Hepatic stellate cell (primary cell): ENCODE measurements around the gene SNX17.
"Not testable (repeated sequence)": the region's sequence is repeated elsewhere in the genome, so short reads cannot be mapped to it uniquely, and the experiment has no call there.

Experiments used
- DNase-seq: peaks from one replicate; pipeline ENCODE4 v3.0.0; 2011; ENCODE audit warnings: low spot score

Gene SNX17, protein sequence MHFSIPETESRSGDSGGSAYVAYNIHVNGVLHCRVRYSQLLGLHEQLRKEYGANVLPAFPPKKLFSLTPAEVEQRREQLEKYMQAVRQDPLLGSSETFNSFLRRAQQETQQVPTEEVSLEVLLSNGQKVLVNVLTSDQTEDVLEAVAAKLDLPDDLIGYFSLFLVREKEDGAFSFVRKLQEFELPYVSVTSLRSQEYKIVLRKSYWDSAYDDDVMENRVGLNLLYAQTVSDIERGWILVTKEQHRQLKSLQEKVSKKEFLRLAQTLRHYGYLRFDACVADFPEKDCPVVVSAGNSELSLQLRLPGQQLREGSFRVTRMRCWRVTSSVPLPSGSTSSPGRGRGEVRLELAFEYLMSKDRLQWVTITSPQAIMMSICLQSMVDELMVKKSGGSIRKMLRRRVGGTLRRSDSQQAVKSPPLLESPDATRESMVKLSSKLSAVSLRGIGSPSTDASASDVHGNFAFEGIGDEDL

DNA sequence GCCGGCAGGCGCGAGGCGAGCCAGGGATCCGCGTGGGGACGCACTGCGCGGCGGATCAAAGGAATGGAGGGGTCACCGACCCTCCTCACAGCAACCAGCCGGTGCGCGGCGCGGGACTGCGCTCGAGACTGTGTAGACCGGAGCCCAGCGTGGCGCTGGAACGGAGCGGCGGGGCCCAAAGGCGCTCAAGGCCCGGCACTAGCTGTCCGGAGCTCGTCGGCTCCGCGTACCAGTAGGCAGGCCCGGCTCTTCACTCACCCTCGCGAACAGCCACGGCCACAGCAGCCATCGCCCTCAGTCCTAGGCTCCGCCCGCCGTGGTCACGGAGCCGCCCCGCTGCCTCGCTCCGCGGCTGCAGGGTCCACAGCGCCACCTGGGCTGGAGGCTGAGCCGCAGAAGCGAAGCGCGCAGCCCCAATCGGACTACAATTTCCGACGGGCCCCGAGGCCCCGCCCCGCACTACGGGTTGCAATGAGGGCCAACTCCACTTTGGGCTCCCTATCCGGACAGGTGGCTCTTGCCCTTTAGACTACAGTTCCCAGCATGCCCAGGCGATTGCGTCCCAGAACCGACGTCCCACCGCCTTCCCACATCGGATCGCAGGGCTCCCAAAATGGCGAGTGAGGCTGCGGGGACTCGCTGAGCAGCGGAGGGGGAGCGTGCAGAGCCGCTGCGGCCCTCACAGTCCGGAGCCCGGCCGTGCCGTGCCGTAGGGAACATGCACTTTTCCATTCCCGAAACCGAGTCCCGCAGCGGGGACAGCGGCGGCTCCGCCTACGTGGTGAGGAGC lies at the start of gene SNX17, which contains the start of gene EIF2B4:
SNX17 (plus strand) TSS at position 591 of the 790 bp plus-strand sequence; CDS start at position 719, 128 bp downstream.
EIF2B4 (minus strand) TSS at position 313 of the 790 bp plus-strand sequence; CDS start at position 289, 24 bp downstream.
- DNase-seq, result peak; percentile 95

DNA sequence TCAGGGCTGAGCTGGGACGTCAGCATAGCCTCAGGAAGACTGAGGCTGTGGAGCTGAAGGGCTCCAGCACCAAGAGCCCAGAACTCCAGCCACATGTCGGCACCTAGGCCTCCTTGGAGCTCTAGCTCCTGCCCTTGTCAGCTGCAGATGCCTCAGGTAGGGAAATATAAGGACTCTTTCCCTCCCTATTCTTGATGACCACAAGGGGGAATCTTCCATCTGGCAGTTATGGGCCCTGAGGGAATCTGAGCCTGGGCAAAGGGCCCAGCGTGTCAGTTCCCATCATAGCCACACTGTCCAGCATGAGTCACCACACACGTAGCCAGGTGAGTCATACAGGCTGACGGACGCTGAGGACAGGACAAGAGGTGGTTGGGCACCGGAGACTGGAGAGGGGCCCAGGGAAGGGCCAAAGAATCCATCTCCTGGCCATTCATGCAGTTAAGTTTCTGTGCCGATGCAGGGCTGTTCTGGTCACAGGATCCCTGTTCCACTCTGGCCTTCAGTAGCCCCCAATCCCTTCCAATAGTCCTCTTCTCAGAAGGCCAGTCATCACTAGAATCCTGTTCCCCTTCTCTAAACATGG lies 49.4 kb upstream of the SNX17 start:
- DNase-seq, result peak; percentile 93

DNA sequence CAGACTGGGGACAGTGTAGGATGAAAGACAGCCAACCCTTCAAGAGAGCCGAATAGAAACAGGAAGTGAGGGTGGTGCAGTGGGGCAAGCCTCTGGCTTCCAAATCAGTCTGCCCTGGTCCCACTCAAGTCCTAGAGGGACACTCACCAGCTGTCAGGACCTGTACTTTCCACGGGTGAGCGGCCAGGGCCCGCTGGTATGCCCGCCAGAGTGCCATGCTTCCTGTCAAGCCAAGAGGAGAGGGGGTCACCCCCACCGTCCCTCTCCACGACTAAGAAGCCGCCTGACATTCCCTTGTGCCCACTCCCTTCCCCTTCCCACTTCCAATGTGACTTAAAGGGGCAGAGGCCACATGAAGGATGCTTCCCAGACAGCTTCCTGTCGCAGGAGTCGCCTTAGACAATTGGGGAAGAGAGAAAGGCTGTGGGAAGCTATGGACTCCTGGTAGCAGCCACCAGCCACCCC lies 48.1 kb upstream of the SNX17 start:
- DNase-seq, result no peak

DNA sequence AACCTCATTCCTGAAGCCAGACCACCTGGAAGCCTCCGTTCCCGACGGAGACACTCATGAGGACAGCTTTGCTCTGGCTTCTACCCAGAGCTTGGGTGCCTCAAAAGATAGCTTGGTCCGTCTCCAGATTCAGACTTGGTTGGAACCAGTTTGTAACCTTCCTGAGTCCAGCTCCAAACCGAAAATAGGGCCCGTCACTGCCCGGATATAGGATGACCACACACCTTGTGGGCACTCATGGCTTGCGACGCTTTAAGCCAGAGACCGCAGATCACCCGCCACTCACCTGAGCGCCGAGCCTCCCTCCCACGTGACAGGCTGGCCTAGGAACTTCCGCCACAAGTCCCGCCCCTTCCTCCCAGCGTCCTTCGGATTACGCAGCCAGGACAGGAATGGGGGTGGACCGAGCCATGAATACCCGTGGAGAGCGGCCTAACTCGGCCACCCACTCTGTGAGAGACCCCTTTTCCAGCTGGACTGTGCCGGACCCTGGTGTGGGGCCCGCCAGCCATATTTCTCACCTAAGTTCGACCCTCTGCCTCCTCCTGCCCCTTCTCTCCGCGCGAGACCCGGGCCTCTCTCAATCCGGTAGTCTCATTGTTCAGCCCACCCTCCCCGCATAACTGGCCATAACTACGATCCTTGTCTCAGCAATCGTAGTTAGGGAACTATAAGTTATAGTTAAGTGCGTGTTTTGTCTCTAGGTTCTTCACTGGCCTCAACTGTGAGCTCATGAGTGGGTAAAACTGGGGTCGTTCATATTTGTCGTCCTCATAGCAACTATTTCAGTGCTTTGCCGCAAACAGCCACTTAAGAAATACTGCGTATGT lies 47.4 kb upstream of the SNX17 start, which contains the start of gene MPV17:
MPV17 (minus strand) TSS at position 332 of the 830 bp plus-strand sequence. CDS start 580 bp downstream, outside the sequence.
- DNase-seq, result peak; percentile 97

DNA sequence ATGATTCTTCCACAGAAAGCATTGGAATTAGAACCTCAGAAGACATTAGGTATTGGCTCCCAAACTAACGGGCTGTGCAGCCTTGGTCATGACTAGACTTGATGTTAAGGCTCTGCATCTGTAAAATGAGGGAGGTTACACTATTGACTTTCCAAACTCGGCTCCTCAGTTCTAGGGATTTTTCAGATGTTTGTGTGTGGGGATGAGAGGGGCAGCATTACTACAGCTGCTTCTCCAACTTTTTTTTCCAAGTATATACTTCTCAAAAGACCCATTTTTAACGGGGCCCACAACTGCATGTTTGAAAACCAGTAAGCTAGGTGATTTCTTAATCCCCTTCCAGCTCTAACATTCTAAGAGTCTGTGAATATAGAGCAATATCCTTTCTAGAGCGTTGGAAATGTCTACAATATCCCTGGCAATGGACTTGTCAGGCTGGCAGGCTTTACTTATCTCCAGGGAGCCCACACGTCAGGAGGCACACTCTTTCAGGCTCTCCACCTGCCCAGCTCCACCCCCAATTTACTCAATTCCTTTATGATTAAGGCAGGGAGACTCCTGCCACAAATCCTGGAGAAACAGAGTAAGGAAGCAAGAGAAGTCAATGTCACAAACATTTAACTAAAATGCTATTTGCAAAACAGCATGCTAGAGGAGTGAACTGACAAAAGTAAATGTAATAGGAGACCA lies 46.7 kb upstream of the SNX17 start:
- DNase-seq, result no peak

DNA sequence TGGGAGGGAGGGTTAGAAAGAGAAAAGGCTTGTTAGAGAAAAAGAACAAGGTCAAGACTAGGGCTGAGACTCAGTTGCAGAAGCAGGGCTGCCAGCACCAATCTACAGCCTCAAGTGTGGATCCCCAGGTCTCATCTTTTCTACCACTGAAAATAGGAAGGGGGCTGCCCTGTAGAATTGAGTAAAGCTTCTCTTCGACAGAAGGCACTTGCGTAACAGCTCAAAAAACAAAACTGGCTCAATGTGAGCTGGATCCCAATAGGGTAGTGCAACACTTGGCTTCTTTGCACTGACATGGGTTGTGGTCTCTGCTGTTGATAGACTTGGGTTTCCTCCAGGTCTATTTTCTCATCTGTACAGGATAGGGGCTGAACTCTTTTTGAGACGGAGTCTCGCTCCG lies 45.7 kb upstream of the SNX17 start:
- DNase-seq, result no peak

DNA sequence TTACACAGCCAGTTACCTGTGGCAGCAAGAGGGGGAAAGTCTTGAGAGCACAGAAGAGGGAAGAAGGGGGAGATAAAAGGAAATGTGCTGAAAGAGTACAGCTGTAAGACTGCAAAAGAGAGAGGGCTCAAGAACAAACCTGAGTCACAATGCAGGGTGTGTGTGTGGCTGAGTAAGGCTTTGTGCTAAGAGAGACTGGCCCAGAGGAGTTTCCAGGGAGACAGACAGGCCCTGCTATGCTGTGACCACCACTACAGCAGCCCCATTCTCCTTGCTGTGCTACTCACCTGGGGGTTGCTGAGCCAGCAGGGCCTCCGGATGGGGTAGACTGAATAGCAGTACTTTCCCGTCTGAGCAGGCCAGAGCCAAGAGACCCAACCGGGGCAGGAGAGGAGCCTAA lies 35.1 kb upstream of the SNX17 start:
- no peak for DNase-seq

DNA sequence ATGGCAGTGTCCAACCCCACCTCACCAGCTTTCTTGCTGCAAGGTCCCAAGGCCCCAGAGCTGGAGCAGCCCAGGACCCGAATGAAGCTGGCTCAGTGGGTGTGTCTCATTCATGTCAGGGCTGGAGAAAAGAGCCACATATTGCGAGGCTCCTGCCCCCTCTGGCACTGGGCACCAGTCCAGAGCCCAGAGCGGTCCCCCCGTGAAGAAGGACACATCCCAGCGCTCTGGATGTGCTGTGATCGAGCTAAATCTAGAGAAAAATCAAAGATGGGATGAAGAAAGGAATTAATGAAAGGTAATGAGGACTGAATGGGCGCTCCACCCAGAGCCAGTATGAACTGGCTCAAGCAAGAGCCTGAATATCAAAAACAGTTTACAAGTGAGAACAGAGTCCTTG lies 34.2 kb upstream of the SNX17 start:
- DNase-seq, result no peak

DNA sequence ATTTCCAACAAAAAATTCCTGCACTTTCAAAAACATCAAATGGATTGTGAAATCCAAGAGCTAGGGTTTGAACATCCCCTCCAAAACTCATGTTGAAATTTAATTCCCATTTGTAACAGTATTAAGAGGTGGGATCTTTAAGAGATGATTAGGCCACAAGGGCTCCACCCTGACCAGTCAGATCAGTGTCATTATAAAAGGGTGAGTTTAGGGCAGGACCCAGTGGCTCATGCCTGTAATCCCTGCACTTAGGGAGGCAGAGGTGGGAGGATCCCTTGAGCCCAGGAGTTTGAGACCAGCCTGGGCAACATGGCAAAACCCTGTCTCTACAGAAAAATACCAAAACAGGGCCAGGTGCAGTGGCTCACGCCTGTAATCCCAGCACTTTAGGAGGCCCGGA lies 22.8 kb upstream of the SNX17 start:
- no peak for DNase-seq

DNA sequence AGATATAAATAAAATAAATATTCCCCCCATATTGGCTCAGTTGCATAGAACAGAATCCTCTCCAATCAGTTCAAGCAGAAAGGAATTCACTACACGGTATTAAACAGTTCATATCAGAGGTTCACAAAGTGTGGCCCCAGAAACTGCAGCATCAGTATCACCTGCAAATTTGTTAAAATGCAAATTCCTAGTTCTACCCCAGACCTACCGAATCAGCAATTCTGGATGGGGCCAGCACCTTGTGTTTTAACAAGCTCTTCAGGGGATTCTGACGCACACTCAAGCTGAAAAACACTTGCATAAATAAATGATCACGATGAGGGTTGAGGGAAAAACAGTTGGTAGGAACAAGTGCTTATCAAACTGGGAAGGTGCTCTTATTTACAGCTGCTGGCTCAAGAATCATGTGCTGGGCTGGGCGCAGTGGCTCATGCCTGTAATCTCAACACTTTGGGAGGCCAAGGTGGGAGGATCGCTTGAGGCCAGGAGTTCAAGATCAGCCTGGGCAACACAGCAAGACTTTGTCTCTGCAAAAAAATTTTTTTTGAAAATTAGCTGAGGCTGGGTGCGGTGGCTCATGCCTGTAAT lies 20.2 kb upstream of the SNX17 start:
- DNase-seq, result no peak

DNA sequence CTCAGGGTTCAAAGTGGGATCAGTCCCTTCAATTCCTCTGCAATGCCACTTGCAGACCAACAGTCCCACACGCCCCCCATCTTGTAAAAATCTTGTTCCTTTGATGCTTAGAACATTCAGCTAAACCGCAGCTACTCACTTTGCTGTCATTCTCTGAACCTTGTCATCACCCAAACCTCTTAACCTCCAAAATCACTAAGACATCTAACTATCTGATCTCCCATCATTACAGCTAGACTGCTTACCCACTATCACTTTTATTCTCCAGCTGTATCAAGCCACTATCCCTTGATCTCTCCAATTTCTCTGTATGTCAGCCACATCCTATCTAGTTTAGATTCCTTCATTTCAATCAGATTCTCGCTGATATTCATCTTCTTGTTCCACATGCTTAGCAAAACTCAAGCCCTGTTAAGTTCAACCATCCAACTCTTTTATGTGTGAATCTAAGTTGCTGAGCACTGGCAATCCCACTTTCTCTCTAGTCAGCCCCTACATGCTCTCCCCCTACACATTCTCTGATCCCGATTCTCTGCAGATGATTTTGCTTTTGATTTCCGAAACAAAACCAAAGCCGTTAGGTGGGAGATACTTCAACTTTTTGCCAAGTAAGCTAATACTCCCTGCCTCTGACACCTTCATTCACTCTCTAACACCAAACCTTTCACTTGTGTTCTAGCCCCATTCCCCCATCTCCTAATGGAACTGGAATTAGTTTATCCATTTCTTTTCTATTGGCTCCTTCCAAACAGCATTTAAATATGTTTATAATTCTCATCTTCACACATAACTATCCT lies 18.4 kb upstream of the SNX17 start:
- no peak for DNase-seq

DNA sequence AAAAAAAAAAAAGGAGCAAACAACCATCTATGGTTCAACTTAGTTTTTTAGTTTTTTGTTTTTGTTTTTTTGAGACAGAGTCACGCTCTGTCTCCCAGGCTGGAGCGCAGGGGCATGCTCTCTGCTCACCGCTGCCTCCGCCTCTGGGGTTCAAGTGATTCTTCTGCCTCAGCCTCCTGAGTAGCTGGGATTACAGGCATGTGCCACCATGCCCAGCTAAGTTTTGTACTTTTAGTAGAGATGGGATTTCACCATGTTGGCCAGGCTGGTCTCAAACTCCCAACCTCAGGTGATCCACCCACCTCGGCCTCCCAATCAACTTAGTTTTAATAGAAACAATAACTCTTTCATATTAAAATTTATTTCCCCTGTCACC lies 17.0 kb upstream of the SNX17 start:
- DNase-seq, result not testable (repeated sequence)

DNA sequence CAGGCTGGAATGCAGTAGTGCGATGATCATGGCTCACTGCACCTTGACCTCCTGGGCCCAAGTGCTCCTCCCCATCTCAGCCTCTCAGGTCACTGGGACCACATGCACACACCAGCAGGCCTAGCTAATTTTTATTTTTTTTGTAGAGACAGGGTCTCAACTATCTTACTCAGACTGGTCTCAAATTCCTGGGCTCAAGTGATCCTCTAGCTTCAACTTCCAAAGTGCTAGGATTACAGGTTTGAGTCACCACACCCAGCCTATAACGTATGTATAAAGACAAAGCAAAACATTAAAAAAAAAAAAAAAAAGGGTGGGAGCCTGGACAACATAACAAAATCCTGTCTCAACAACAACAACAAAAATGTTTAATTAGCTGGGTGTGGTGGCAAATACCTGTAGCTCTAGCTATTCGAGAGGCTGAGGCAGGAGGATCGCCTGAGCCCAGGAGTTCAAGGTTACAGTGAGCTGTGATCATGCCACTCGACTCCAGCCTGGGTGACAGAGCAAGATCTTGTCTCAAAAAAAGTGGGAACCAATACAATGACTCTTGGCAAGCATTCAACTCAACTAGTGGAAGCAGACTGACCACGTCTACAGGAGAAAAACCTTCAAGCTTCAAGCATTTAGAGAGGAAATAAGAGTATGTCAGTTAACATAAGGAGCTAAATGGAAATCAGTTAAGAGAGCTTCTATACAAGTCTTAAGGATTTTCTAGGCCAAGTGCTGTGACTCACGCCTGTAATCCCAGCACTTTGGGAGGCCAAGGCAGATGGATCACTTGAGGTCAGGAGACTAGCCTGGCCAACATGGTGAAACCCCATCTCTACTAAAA lies 16.4 kb upstream of the SNX17 start:
- no peak for DNase-seq

DNA sequence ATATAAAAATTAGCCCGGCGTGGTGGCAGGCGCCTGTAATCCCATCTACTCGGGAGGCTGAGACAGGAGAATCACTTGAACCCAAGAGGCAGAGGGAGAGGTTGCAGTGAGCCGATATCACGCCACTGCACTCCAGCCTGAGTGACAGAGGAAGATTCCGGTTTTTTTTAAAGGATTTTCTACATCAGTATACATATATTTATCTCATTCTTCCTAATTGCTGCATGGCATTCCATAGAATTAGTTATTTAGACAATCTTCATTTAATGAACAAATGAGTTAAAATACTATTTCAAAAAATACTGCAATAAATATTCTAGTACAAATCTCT lies 15.9 kb upstream of the SNX17 start:
- DNase-seq, result no peak

DNA sequence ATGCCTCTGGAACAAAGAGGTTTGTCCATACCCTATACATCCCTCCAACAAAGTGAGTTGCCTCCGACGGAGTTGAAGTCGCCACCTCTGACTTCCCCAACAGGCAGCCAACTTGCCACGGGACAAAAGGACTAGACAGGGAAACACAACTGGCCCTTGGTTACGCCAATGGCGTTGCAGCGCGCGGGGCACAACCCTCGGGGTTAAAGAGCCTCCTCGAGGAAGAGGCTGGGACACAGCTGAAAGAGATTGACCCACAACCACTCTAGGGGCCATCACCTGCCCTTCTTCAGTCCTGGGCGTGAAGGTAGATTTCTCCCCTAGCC lies 14.4 kb upstream of the SNX17 start:
- peak; percentile 50 for DNase-seq

DNA sequence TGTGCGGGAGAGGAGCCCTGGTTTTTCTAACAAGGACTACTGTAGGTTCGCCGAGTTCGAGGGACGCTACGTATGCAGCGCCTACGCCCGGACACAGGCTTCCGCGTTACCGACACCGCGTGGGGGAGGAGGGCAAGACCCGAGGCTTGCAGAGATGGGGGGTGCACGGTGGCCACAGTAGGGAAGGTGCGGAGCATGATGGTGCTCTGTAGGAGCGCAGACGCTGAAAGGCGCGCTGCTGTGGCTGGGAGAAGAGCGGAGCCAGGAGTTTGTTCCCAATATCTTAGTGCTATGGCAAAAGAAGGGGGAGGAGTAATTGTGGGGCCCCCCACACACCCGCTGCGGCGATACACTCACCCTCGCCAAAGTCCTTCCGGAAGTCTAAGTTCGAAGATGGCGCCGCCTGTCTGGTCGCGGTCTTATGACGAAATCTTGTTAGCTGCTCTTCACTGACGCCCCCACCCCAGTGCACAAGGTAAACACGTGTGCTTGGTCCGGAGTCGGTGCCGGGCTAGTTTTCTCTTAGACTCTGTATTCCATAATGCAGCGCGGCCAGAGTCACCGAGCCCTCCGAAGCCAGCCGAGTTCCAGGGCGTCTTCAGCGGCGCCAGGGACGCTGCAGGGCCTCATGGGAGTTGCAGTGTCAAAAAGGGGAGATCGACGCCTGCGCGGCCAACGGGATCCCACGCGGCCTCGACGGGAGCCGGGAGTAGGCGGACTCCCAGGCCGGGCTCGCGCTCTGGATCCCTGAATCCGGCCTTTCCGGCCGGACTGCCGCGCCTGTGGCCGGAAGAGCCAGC lies 13.8 kb upstream of the SNX17 start, which contains the start of gene GTF3C2:
GTF3C2 (minus strand) TSS at position 383 of the 800 bp plus-strand sequence. CDS start 13,210 bp downstream, outside the sequence.
- peak; percentile 95 for DNase-seq

DNA sequence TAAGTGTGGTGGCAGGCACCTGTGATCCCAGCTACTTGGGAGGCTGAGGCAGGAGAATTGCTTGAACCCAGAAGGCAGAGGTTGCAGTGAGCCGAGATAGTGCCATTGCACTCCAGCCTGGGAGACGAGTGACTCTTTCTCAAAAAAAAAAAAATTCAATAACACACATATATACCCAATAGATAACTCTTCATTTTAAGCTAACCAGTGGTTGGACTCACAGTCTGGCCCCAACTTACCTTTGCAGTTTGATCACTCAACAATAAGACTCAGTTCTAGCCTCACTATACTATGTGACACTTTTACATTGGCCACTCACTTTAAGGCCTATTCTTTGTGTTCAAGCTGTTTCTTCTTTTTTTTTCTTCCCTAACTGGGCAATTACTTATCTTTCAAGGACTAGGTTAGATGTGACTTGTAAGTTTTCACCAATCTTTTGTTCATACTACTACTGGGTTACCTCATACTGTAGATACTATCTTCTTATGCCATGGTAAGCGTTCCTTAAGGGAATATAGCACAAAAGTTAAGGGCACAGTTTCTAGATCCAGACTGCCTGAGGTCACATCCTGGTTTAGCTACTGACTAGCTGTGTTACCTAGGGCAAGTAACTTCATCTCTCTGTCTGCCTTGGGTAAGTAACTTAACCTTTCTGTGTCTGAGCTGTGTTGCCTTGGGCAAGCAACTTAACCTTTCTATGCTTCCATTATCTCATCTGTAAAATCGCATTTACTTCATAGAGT lies 7.6 kb upstream of the SNX17 start:
- DNase-seq, result no peak
